ENCODE results near the gene GNB4.

GRCh38 chr3:179447251-179447650 lies 4.0 kb downstream of the GNB4 start:
- TF ChIP-seq CTCF (IDR thresholded peaks at IDR 0.05; ENCODE audit: low read depth, low read length) (no peak), EZH2phosphoT487 (IDR thresholded peaks at IDR 0.05; ENCODE audit: low read depth) (no peak)
